GM18520 (cell line): ENCODE measurements around the gene USP34.
A peak's percentile ranks its signal among the peaks of the same experiment; 100 is the strongest.
"Not testable (repeated sequence)": the region's sequence is repeated elsewhere in the genome, so short reads cannot be mapped to it uniquely, and the experiment has no call there.

Experiments used
- ATAC-seq: cut with Tn5 transposase; IDR thresholded peaks from one replicate; pipeline ENCODE4 v1.9.1; 2021; ENCODE audit not compliant: unreplicated experiment

The USP34 gene

GRCh38 chr2:61165946-61166345 is 304.9 kb downstream of the USP34 start:
- no peak for ATAC-seq

GRCh38 chr2:61165082-61165481 is 305.8 kb downstream of the USP34 start:
- not testable (repeated sequence) for ATAC-seq

- no peak for ATAC-seq
Measured at GRCh38 chr2:61162721-61163120, 308.2 kb downstream of the USP34 start.

- no peak for ATAC-seq
Measured at GRCh38 chr2:61161888-61162287, 309.0 kb downstream of the USP34 start, which contains the start of gene C2orf74. Gene C2orf74 (plus strand): TSS chr2:61162188. CDS start chr2:61162515, 327 bp downstream.

- no peak for ATAC-seq
Measured at GRCh38 chr2:61158356-61158955, 312.4 kb downstream of the USP34 start.

GRCh38 chr2:61157371-61158003 is 313.4 kb downstream of the USP34 start:
- ATAC-seq: no peak

- no peak for ATAC-seq
Measured at GRCh38 chr2:61151436-61151835, 319.5 kb downstream of the USP34 start.

GRCh38 chr2:61149074-61149473 is 321.8 kb downstream of the USP34 start:
- no peak for ATAC-seq

GRCh38 chr2:61148091-61148490 is 322.8 kb downstream of the USP34 start:
- ATAC-seq: not testable (repeated sequence)

GRCh38 chr2:61145990-61146389 is 324.9 kb downstream of the USP34 start:
- no peak for ATAC-seq

GRCh38 chr2:61144697-61145268 is 326.1 kb downstream of the USP34 start:
- ATAC-seq: peak; percentile 89

- no peak for ATAC-seq
Measured at GRCh38 chr2:61141151-61141550, 329.7 kb downstream of the USP34 start.

GRCh38 chr2:61138859-61139258 is 332.0 kb downstream of the USP34 start:
- ATAC-seq: no peak
